ENCODE results near the gene RNU6-1. TPM values are rescaled to one million over a fixed set of nuclear protein-coding genes. Genes with fewer than 3 reads are reported as not detected.

RNU6-1 gene
- total RNA-seq, 1 donor from 2014 or later: not detected

GRCh38 chr15:67808821-67809220 lies 31.0 kb downstream of the RNU6-1 start:
- Mint-ChIP-seq H3K9me3 (no peaks in the 10 kb centered on the region), H3K4me3 (no peak overlapping the region), H3K36me3 (peaks cover 4% of the 10 kb centered on the region), H3K27me3 (peaks cover 21% of the 10 kb centered on the region), H3K27ac (no peak overlapping the region), H3K4me1 (ENCODE audit: unreplicated experiment) (peaks cover 10% of the 10 kb centered on the region)
- no peak for TF ChIP-seq CTCF (conservative IDR thresholded peaks at IDR 0.05)
- DNase-seq (ENCODE audit: extremely low spot score, unreplicated experiment): no peak

GRCh38 chr15:67807836-67808235 lies 32.0 kb downstream of the RNU6-1 start:
- H3K27me3 Mint-ChIP-seq: peaks cover 13% of the 10 kb centered on the region
- H3K4me1 Mint-ChIP-seq (ENCODE audit: unreplicated experiment): peaks cover 9% of the 10 kb centered on the region
- no peak overlapping the region for H3K27ac Mint-ChIP-seq

GRCh38 chr15:67807141-67807540 lies 32.7 kb downstream of the RNU6-1 start:
- H3K27me3 Mint-ChIP-seq: peaks cover 6% of the 10 kb centered on the region
- H3K4me1 Mint-ChIP-seq (ENCODE audit: unreplicated experiment): peaks cover 2% of the 10 kb centered on the region
- H3K4me3 Mint-ChIP-seq: no peak overlapping the region
- H3K36me3 Mint-ChIP-seq: peaks cover 4% of the 10 kb centered on the region
- TF ChIP-seq CTCF (conservative IDR thresholded peaks at IDR 0.05): no peak
- H3K9me3 Mint-ChIP-seq: no peaks in the 10 kb centered on the region
- DNase-seq (ENCODE audit: extremely low spot score, unreplicated experiment): no peak
- H3K27ac Mint-ChIP-seq: no peak overlapping the region

More at GRCh38 chr15:67807836-67808235, 32.0 kb downstream of the RNU6-1 start:
- no peak for TF ChIP-seq CTCF (conservative IDR thresholded peaks at IDR 0.05)
- no peak for DNase-seq (ENCODE audit: extremely low spot score, unreplicated experiment)
- Mint-ChIP-seq H3K36me3 (peaks cover 4% of the 10 kb centered on the region), H3K4me3 (no peak overlapping the region), H3K9me3 (no peaks in the 10 kb centered on the region)

GRCh38 chr15:67806536-67806935 lies 33.3 kb downstream of the RNU6-1 start:
- no peak for TF ChIP-seq CTCF (conservative IDR thresholded peaks at IDR 0.05)
- Mint-ChIP-seq H3K4me1 (ENCODE audit: unreplicated experiment) (no peaks in the 10 kb centered on the region), H3K27me3 (peaks cover under 1% of the 10 kb centered on the region), H3K9me3 (no peaks in the 10 kb centered on the region), H3K36me3 (peaks cover 4% of the 10 kb centered on the region), H3K4me3 (no peak overlapping the region), H3K27ac (no peak overlapping the region)
- no peak for DNase-seq (ENCODE audit: extremely low spot score, unreplicated experiment)

GRCh38 chr15:67805666-67806516 lies 34.0 kb downstream of the RNU6-1 start:
- DNase-seq (ENCODE audit: extremely low spot score, unreplicated experiment): no peak
- H3K27ac Mint-ChIP-seq: no peak overlapping the region
- H3K4me1 Mint-ChIP-seq (ENCODE audit: unreplicated experiment): no peaks in the 10 kb centered on the region
- no peak for TF ChIP-seq CTCF (conservative IDR thresholded peaks at IDR 0.05)
- no peak overlapping the region for H3K4me3 Mint-ChIP-seq
- H3K9me3 Mint-ChIP-seq: no peaks in the 10 kb centered on the region
- H3K27me3 Mint-ChIP-seq: no peaks in the 10 kb centered on the region
- H3K36me3 Mint-ChIP-seq: peaks cover 4% of the 10 kb centered on the region

Data from type B pancreatic cell (in vitro differentiated cells).